ENCODE measurements around the gene PHLDB1. TPM values are rescaled to one million over a fixed set of nuclear protein-coding genes. Genes with fewer than 3 reads are reported as not detected.
"Not testable (repeated sequence)": the region's sequence is repeated elsewhere in the genome, so short reads cannot be mapped to it uniquely, and the experiment has no call there.

PHLDB1 gene
- 100 to 1,000 TPM; 117 to 146 (median 122) TPM for polyA plus RNA-seq (ENCODE audit: insufficient read length in 4 of 4)

DNA sequence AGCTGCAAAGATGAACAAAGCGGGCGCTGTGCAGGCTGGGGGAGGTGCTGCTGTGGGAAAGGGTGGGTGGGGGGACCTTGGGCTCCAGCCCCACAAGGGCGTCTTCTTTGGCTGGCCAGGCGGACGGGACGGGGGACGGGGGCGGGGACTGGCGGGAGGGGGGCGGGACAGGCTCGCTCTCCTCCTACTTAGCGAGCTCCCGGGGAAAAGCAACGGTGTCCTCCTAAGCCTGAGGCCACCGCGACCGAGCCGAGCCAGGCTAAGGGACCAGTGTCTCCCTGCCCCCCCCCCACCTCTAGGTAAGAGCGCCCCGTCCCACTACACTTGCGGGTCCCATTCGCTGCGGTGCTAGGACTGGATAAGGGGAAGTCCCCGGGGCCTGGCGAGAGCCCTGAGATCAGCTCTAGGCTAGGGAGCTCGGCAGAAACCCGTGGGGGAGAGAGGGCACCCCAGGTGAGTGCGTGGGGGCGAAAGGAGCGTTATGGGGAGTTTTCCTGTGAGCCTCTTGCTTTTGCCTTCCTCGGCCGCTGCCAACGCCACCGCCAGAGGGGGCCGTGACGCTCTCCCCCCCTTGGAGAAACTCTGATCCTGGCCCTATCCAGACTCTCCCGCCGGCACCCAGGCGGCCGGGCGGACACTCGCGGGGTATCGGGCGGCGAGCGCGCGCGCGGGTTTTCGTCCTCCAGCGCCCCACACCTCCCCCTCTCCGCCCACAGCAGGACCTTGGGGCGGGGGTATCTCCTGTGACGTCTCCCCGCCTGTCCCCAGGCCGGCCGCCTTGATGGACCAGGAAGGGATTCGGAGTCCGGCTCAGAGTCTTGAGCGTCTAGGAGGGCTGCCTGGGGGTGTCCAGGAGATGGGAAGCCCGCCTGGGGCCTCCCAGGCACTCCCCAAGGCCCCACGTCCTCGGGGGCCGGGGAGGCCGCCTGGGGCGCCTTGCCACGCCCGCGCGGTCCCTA lies at the start of gene PHLDB1:
Gene PHLDB1, plus strand, starts transcription at position 215 of the 959 bp plus-strand sequence. CDS start 6,222 bp downstream, outside the sequence.
- no peak for DNase-seq (ENCODE audit: low read depth in 4 of 4, low spot score in 3 of 4)

GRCh38 chr11:118560806-118561205 lies 46.6 kb upstream of the PHLDB1 start:
- no peak for DNase-seq (ENCODE audit: low read depth in 4 of 4, low spot score in 3 of 4)

DNA sequence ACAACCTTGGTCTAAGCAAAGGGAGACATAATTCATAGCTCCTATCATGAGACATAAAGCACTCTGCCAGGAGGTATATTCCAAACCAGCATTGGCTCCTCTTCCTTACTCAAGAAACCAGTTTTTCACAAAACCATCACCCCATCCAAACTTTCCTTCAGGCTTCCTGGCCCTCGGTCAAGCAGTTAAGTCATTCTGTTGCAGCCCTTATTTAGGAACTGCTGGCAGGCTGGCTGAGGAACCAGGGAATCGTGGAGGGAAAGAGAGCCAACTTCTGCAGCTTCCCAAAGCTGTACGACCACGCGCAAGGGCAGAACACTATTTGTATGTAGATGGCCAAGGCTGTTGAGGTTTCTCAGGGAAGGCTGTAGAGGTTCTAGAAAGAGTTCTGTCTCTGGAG lies 42.4 kb upstream of the PHLDB1 start:
- no peak for DNase-seq (ENCODE audit: low read depth in 4 of 4, low spot score in 3 of 4)

DNA sequence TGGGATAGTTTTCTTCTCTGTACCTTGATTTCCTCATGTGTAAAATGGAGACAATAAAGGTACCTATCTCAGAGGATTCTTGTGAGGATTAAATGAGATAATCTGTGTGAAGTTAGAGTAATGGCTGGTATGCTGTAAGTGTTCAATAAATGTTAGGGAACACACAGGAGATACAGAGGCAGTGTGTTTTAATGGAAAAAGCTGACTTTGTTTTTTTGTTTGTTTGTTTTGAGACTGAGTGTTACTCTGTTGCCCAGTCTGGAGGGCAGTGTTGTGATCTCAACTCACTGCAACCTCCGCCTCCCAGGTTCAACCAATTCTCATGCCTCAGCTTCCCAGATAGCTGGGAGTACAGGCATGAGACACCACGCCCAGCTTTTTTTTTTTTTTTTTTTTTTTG lies 37.7 kb upstream of the PHLDB1 start:
- DNase-seq (ENCODE audit: low read depth in 4 of 4, low spot score in 3 of 4): no peak

DNA sequence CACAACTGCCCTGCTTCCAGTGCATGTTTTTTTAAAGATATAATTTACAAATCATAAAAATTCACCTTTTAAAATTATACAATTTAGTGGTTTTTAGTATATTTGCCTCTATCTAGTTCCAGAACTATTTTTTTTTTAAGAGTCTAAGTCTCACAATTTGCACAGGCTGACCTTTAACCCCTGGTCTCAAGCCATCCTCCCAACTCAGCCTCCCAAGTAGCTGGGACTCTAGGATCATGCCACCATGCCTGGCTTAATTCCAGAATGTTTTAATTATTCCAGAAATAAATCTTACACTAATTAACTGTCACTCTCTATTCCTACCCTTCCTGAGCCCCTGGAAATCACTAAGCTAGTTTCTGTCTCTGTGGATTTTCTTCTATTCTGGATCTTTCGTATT lies 36.6 kb upstream of the PHLDB1 start:
- DNase-seq (ENCODE audit: low read depth in 4 of 4, low spot score in 3 of 4): no peak

DNA sequence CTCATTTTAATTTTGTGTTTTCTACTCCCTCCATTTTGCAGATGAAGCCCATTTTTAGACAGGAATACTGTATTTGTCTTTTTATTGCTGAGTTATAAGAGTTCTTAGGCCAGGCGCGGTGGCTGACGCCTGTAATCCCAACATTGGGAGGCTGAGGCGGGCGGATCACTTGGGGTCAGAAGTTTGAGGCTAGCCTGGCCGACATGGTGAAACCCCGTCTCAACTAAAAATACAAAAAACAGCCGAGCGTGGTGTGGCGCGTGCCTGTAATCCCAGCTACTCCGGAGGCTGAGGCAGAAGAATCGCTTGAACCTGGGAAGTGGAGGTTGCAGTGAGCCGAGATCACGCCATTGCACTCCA lies 35.7 kb upstream of the PHLDB1 start:
- DNase-seq (ENCODE audit: low read depth in 4 of 4, low spot score in 3 of 4): not testable (repeated sequence)

DNA sequence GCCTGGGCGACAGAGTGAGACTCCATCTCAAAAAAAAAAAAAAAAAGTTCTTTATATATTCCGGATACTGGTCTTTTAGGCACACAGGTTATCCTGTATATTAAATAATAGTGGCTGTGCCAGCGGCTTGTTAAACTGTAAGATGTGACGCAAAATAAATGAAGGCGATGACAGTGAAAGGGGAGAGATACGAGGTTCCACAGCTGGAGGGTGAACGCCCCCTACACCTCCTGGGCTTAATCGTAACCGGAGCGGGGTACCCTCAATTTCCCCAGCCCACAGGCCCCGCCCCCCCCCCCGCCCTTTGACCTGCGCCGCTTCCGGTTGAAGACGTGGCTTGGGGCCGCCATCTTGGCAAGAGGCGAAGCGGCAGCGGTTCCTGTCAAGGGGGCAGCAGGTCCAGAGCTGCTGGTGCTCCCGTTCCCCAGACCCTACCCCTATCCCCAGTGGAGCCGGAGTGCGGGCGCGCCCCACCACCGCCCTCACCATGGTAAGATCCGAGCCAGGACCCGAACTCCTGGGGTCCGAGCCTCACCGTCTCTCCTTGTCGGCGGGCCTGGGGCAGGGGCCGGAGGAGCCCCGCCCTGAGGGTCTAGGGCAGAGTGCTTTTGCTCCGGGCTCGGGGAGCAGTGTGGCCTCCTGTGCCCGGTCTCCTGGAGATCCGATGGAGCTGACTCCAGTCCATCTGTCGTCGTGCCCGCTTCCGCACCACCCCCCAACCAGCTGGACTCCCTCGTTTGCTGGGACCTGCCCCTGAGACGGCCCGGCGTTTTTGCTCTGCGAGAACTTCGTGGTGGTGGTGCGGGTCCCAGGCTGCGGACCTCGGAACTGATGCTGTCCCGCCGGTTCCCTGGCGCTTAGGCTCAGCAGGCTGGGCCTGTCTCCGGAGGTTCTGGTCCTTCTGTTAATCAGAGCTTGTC lies 35.1 kb upstream of the PHLDB1 start, which contains the start of gene ARCN1:
Gene ARCN1, plus strand, starts transcription at position 349 of the 920 bp plus-strand sequence. Its CDS starts 139 bp downstream, at position 488.
- DNase-seq (ENCODE audit: low read depth in 4 of 4, low spot score in 3 of 4): peak; percentile 64 to 71 (median 66)

DNA sequence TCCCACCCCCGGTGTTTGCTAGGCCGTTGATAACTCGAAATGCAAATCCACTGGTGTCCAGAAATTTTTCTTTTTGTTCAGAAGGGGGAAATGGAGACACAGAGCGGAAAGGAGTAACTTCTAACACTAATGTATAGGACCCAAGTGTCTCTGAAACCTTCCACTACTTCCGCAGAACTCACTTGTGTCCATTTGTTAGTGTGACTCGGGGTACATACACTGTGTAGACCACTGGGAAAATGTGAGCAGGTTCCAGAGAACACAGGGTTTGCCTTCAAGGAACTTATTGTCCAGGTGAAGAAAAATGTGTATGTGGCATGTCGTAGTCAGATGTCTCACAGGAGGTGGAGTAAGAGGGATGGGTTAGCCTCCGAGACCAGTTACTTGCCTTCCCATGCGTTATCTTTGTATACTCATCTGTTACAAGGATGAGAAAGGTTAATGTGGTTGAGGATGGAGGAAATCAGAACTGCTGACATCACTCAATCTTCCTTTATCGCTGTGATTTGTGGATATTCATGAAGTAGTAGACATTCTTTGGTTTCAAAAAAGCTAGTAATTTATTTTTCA lies 34.3 kb upstream of the PHLDB1 start:
- peak in 3 of 4 donors; percentile 5 to 31 (median 18) for DNase-seq (ENCODE audit: low read depth in 4 of 4, low spot score in 3 of 4)

DNA sequence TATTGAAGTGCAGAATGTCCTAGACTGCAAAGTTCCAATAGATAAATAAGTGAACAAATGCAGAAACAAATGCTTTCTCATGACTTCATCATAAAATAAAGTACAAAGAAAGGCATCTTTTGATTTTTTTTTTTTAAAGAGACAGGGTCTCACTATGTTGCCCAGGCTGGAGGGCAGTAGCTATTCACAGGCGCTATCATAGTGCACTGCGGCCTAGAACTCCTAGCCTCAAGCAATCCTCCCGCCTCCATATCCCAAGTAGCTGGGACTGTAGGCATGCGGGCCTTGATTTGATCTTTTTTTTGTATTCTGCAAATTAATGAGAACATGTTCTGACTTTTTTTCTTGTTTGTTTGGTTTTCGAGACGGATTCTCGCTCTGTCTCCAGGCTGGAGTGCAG lies 32.8 kb upstream of the PHLDB1 start:
- DNase-seq (ENCODE audit: low read depth in 4 of 4, low spot score in 3 of 4): no peak

GRCh38 chr11:118577995-118578394 lies 29.4 kb upstream of the PHLDB1 start:
- not testable (repeated sequence) for DNase-seq (ENCODE audit: low read depth in 4 of 4, low spot score in 3 of 4)

DNA sequence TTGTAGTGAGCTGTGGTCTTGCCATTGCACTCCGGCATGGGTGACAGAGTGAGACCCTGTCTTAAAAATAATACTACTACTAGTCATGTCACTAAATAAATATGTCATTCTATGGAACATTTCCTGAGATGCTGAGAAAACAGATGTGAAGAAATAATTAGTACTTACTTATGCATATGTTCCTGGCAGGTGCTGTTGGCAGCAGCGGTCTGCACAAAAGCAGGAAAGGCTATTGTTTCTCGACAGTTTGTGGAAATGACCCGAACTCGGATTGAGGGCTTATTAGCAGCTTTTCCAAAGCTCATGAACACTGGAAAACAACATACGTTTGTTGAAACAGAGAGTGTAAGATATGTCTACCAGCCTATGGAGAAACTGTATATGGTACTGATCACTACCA lies 26.4 kb upstream of the PHLDB1 start:
- DNase-seq (ENCODE audit: low read depth in 4 of 4, low spot score in 3 of 4): no peak

- no peak for DNase-seq (ENCODE audit: low read depth in 4 of 4, low spot score in 3 of 4)
These were observed 19.5 kb upstream of the PHLDB1 start for GRCh38 chr11:118587952-118588351.

GRCh38 chr11:118592616-118593367 lies 14.6 kb upstream of the PHLDB1 start:
- DNase-seq (ENCODE audit: low read depth in 4 of 4, low spot score in 3 of 4): no peak

DNA sequence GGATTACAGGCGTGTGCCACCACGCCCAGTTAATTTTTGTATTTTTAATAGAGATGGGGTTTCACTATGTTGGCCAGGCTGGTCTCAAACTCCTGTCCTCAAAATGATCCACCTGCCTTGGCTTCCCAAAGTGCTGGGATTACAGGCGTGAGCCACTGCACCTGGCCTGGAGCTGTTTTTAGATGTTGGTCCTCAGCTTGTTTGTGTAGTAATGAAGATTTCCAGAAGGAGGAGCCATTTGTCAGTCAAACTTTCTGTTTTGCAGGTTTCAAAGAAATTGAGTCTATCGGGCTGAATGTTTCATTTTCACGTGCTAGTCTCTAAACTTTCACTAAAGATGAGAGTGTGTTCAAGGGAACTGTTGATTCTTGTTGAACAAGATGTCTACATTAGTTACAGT lies 12.4 kb upstream of the PHLDB1 start:
- DNase-seq (ENCODE audit: low read depth in 4 of 4, low spot score in 3 of 4): not testable (repeated sequence)

DNA sequence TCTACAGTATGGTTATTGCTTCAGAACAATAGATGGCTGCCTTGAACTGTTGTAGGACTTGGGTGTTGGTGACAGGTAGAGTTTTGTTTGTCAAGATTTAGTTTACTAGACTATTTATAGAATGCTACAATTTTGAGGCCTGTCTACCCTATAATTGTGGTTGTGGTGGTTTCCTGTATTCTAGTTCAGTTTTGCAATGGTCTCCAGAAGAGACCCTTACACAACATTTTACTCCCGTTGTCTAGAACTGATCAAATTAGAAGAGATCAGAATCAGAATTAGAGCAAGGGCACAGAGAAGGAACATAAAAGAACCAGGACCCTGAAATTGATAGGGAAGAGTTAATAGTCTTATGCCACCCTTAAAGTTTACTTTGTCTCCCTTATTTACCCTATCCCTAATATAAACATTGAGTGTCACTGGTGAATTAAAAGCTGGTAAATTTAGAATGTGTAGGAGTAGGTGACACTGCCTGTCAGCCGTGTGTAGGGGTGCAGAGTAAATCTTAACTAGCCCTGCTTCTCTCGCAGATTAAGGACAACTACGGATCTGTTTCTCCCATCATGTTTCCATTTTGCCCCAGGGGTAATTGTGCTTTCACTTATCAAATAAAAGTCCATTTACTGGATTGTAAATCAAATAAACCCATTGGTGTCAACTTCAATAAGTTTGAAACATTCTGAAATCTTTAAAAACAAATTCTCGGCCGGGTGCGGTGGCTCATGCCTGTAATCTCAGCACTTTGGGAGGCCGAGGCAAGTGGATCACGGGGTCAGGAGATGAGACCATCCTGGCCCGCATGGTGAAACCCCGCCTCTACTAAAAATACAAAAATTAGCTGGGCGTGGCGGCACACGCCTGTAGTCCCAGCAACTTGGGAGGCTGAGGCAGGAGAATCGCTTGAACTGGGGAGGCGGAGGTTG lies 10.9 kb upstream of the PHLDB1 start:
- DNase-seq (ENCODE audit: low read depth in 4 of 4, low spot score in 3 of 4): no peak

- DNase-seq (ENCODE audit: low read depth in 4 of 4, low spot score in 3 of 4): no peak
These were observed 9.9 kb upstream of the PHLDB1 start for GRCh38 chr11:118597556-118597955.

DNA sequence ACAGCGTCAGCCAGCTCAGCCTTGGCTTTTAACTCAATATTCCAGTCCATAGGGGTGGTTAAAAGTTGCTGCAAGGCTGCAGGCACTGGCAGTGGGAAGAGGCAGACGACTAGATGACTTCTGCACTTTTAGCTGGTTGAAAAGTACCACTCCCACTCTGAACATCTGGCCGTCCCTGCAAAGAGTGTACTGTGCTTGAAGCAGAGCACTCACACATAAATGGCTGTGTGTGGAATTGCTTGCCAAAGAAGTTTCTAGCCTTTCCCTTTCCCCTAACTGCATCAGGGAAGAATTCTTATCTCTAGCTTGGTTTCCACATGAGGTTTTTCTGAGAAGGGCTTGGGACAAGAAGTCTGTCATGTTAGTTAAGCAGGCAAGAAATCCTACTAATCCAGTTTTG lies 5.1 kb upstream of the PHLDB1 start:
- no peak for DNase-seq (ENCODE audit: low read depth in 4 of 4, low spot score in 3 of 4)

GRCh38 chr11:118603709-118604108 lies 3.7 kb upstream of the PHLDB1 start:
- not testable (repeated sequence) for DNase-seq (ENCODE audit: low read depth in 4 of 4, low spot score in 3 of 4)

- no peak for DNase-seq (ENCODE audit: low read depth in 4 of 4, low spot score in 3 of 4)
These were observed 2.8 kb upstream of the PHLDB1 start for GRCh38 chr11:118604566-118604965.
